IMR-90 (cell line): ENCODE results near the gene SYT15B. TPM values are rescaled to one million over a fixed set of nuclear protein-coding genes. Genes with fewer than 3 reads are reported as not detected.
"Not testable (repeated sequence)": the region's sequence is repeated elsewhere in the genome, so short reads cannot be mapped to it uniquely, and the experiment has no call there.

Experiments
- ATAC-seq: fragments of 200-7000 bp; cut with Tn5 transposase; 2 replicates; pipeline ENCODE4 v1.9.1; 2020; ENCODE audit warnings: low read depth, mild to moderate bottlenecking, moderate library complexity
- BruUV-seq: library from RNA; stranded (reverse); fragments of 400-500 nt; replicated peaks from 2 replicates; lab custom pipeline; 2021; lab: Mats Ljungman, UMichigan
- CTCF ChIA-PET: fragments of 300-600 bp; formaldehyde crosslinking; extraction: SDS; loops from one replicate; lab custom pipeline; 2021; ENCODE audit warnings: antibody characterized with exemption; lab: Yijun Ruan, JAX
- POLR2A ChIA-PET: fragments of 300-600 bp; sonication (Branson Sonifier 250); formaldehyde crosslinking; loops from one replicate; lab custom pipeline; 2022; ENCODE audit warnings: antibody characterized with exemption; ENCODE audit not compliant: unreplicated experiment; lab: Charles Lee
- DNase-seq: peaks from one replicate; pipeline ENCODE4 v3.0.0; 2013
- H2AFZ ChIP-seq: replicated peaks from 2 replicates; pipeline ENCODE3; 2013; ENCODE audit warnings: low read length, mild to moderate bottlenecking; ENCODE audit not compliant: poor library complexity
- H2AK5ac ChIP-seq: 2 replicates; pipeline ENCODE4 v1.6.1; 2013; ENCODE audit warnings: low read depth, low read length, inconsistent platforms
- H2AK9ac ChIP-seq: replicated peaks from 2 replicates; pipeline ENCODE3; 2013; ENCODE audit warnings: mild to moderate bottlenecking, low read depth, low read length, moderate library complexity; ENCODE audit not compliant: poor library complexity
- H2BK120ac ChIP-seq: 2 replicates; pipeline ENCODE4 v1.6.1; 2013; ENCODE audit warnings: low read depth, low read length, inconsistent platforms
- H2BK15ac ChIP-seq: 3 replicates; pipeline ENCODE4 v1.6.1; 2013; ENCODE audit warnings: low read depth, low read length, inconsistent platforms
- H2BK20ac ChIP-seq: 2 replicates; pipeline ENCODE4 v1.6.1; 2013; ENCODE audit warnings: low read depth, mild to moderate bottlenecking, inconsistent platforms, low read length, moderate library complexity
- H2BK5ac ChIP-seq: 2 replicates; pipeline ENCODE4 v1.6.1; 2013; ENCODE audit warnings: mild to moderate bottlenecking, low read depth, low read length, inconsistent platforms; ENCODE audit not compliant: poor library complexity, severe bottlenecking
- H3K14ac ChIP-seq: replicated peaks from 2 replicates; pipeline ENCODE4 v1.6.1; 2013; ENCODE audit warnings: low read depth, low read length, inconsistent platforms
- H3K18ac ChIP-seq: 2 replicates; pipeline ENCODE4 v1.6.1; 2013; ENCODE audit warnings: low read depth, low read length, control low read depth
- H3K23ac ChIP-seq: 2 replicates; pipeline ENCODE4 v1.6.1; 2013; ENCODE audit warnings: low read depth, low read length, inconsistent platforms
- H3K27ac ChIP-seq: 2 replicates; pipeline ENCODE4 v1.5.1; 2013; ENCODE audit warnings: mild to moderate bottlenecking, control low read depth, low read length; ENCODE audit not compliant: insufficient read depth
- H3K27me3 ChIP-seq: 2 replicates; pipeline ENCODE4 v1.6.1; 2013; ENCODE audit warnings: low read length; ENCODE audit not compliant: control insufficient read depth, insufficient read depth
- H3K36me3 ChIP-seq: 2 replicates; pipeline ENCODE4 v1.6.1; 2013; ENCODE audit warnings: low read length, mixed read lengths; ENCODE audit not compliant: control insufficient read depth, insufficient read depth
- H3K4ac ChIP-seq: 2 replicates; pipeline ENCODE4 v1.6.1; 2013; ENCODE audit warnings: low read depth, low read length, inconsistent platforms
- H3K4me1 ChIP-seq: 2 replicates; pipeline ENCODE4 v1.6.1; 2013; ENCODE audit warnings: low read length, mixed read lengths; ENCODE audit not compliant: control insufficient read depth, insufficient read depth
- H3K4me2 ChIP-seq: 2 replicates; pipeline ENCODE4 v1.6.1; 2013; ENCODE audit warnings: low read depth, mild to moderate bottlenecking, control low read depth, low read length, moderate library complexity
- H3K4me3 ChIP-seq: 2 replicates; pipeline ENCODE4 v1.5.1; 2013; ENCODE audit warnings: low read depth, mild to moderate bottlenecking, control low read depth, low read length, moderate library complexity; ENCODE audit not compliant: insufficient read depth
- H3K56ac ChIP-seq: 2 replicates; pipeline ENCODE4 v1.6.1; 2013; ENCODE audit warnings: low read length, inconsistent platforms; ENCODE audit not compliant: insufficient read depth; ENCODE audit errors: extremely low read depth
- H3K79me1 ChIP-seq, 2 experiments: 2 replicates each; pipeline ENCODE4 v1.6.1; 2013; ENCODE audit warnings: low read length in 2 of 2, inconsistent platforms in 1 of 2, low read depth in 1 of 2
- H3K9ac ChIP-seq: 2 replicates; pipeline ENCODE4 v1.6.1; 2013; ENCODE audit warnings: low read depth, low read length, control low read depth
- H3K9me1 ChIP-seq: 2 replicates; pipeline ENCODE4 v1.6.1; 2013; ENCODE audit warnings: low read length, inconsistent platforms; ENCODE audit not compliant: insufficient read depth
- H3K9me3 ChIP-seq: 2 replicates; pipeline ENCODE4 v1.6.1; 2013; ENCODE audit warnings: low read length; ENCODE audit not compliant: control insufficient read depth, insufficient read depth
- H4K20me1 ChIP-seq: 2 replicates; pipeline ENCODE4 v1.6.1; 2013; ENCODE audit warnings: low read length, inconsistent platforms; ENCODE audit not compliant: insufficient read depth
- H4K5ac ChIP-seq: 2 replicates; pipeline ENCODE4 v1.6.1; 2013; ENCODE audit warnings: mild to moderate bottlenecking, low read depth, low read length, control low read depth
- H4K8ac ChIP-seq, 2 experiments: 2 replicates each; pipeline ENCODE4 v1.6.1; 2013; ENCODE audit warnings: low read depth in 2 of 2, low read length in 2 of 2, control low read depth in 1 of 2, inconsistent platforms in 1 of 2
- H4K91ac ChIP-seq: 2 replicates; pipeline ENCODE4 v1.6.1; 2013; ENCODE audit warnings: low read depth, low read length, inconsistent platforms; ENCODE audit not compliant: insufficient read depth
- WGBS, 2 experiments: methylation state at CpG; one replicate each; pipeline versions ENCODE4 v1.1.5 to v1.1.7; 2013; ENCODE audit warnings: missing lambda C conversion rate in 2 of 2; ENCODE audit not compliant: insufficient read length in 1 of 2; ENCODE audit errors: extremely low coverage in 2 of 2; 5-methylcytosine and 5-hydroxymethylcytosine counted together
- dilution Hi-C: fragments of 300-500 bp; cut with HindIII; formaldehyde crosslinking; loops from one replicate; pipeline ENCODE4 v1.14.3; 2018; ENCODE audit warnings: low sequenced_read_pairs; ENCODE audit not compliant: unreplicated experiment
- in situ Hi-C: fragments of 300-500 bp; cut with MboI; formaldehyde crosslinking; loops from 3 replicates; pipeline ENCODE4 v1.14.3; 2019; ENCODE audit warnings: low sequenced_read_pairs, inconsistent platforms, mixed read lengths
- intact Hi-C: fragments of 100-400 bp; cut with micrococcal nuclease; formaldehyde crosslinking; loops from 2 replicates; pipeline ENCODE4 v1.10.0; 2022
- polyA plus RNA-seq, 3 experiments: library from polyadenylated mRNA; depleted of rRNA; stranded (reverse); fragments of >200 nt; gene quantifications; 2 replicates each; pipeline ENCODE4 v1.2.3, GENCODE V29; 2012; ENCODE audit warnings: low replicate concordance in 1 of 3
- total RNA-seq: library from RNA; depleted of rRNA; stranded (reverse); fragments of >200 nt; gene quantifications from 2 replicates; pipeline ENCODE4 v1.2.3, GENCODE V29; 2012

Gene SYT15B
- total and polyA plus RNA-seq, 2 of the 4 experiments (the other 2 are of a cell fraction), result 0.54 to 0.96 TPM

GRCh38 chr10:47753871-47754270 lies 9.5 kb downstream of the SYT15B start:
- H3K4me3 ChIP-seq, H2AK5ac ChIP-seq, BruUV-seq, H4K91ac ChIP-seq, H3K27me3 ChIP-seq, H3K56ac ChIP-seq, H2AFZ ChIP-seq, POLR2A ChIA-PET, H2AK9ac ChIP-seq, DNase-seq, H3K18ac ChIP-seq, H2BK120ac ChIP-seq, H3K9ac ChIP-seq, H3K4me1 ChIP-seq, H3K4ac ChIP-seq, H2BK20ac ChIP-seq, CTCF ChIA-PET, intact Hi-C loops, H2BK15ac ChIP-seq, H3K9me1 ChIP-seq, H4K20me1 ChIP-seq, H4K8ac ChIP-seq, H3K27ac ChIP-seq, H3K23ac ChIP-seq, ATAC-seq, H3K4me2 ChIP-seq, H3K36me3 ChIP-seq, H3K9me3 ChIP-seq, H4K5ac ChIP-seq, H2BK5ac ChIP-seq, dilution Hi-C loops, H3K14ac ChIP-seq, in situ Hi-C loops, H3K79me1 ChIP-seq: not testable (repeated sequence)
- WGBS, 2 experiments, result no CpG with 5 or more reads among the region's 24 CpGs

GRCh38 chr10:47753176-47753575 lies 10.2 kb downstream of the SYT15B start:
- H3K18ac ChIP-seq, BruUV-seq, H2AFZ ChIP-seq, H3K4me2 ChIP-seq, H2AK9ac ChIP-seq, H3K9me1 ChIP-seq, H3K4ac ChIP-seq, CTCF ChIA-PET, H3K4me3 ChIP-seq, ATAC-seq, H3K9ac ChIP-seq, intact Hi-C loops, H2BK20ac ChIP-seq, H3K23ac ChIP-seq, H3K4me1 ChIP-seq, H2AK5ac ChIP-seq, dilution Hi-C loops, POLR2A ChIA-PET, H4K5ac ChIP-seq, H2BK15ac ChIP-seq, H3K36me3 ChIP-seq, H4K91ac ChIP-seq, H3K27ac ChIP-seq, H3K14ac ChIP-seq, DNase-seq, H3K9me3 ChIP-seq, H4K8ac ChIP-seq, H2BK120ac ChIP-seq, H3K27me3 ChIP-seq, H2BK5ac ChIP-seq, H4K20me1 ChIP-seq, H3K79me1 ChIP-seq, in situ Hi-C loops, H3K56ac ChIP-seq: not testable (repeated sequence)
- no CpG with 5 or more reads among the region's 3 CpGs for WGBS, 2 experiments
